Measurements from ENCODE around the gene ERCC1. TPM values are rescaled to one million over a fixed set of nuclear protein-coding genes. Genes with fewer than 3 reads are reported as not detected.
"Not testable (repeated sequence)": the region's sequence is repeated elsewhere in the genome, so short reads cannot be mapped to it uniquely, and the experiment has no call there.

Gene ERCC1
- total RNA-seq, 2 donors from 2014 or later = 65.0 to 67.8 TPM

GRCh38 chr19:45432543-45432942 lies 8.8 kb upstream of the ERCC1 start:
- not testable (repeated sequence) for H3K9me3 Mint-ChIP-seq; H3K4me1 Mint-ChIP-seq (ENCODE audit: low read depth in 2 of 2); H3K27ac Mint-ChIP-seq; DNase-seq (ENCODE audit: low spot score); ATAC-seq; H3K36me3 Mint-ChIP-seq; H3K27me3 Mint-ChIP-seq; H3K4me3 Mint-ChIP-seq

GRCh38 chr19:45431008-45431407 lies 7.3 kb upstream of the ERCC1 start:
- H3K4me3 Mint-ChIP-seq; H3K9me3 Mint-ChIP-seq; H3K27ac Mint-ChIP-seq; H3K27me3 Mint-ChIP-seq; H3K36me3 Mint-ChIP-seq; DNase-seq (ENCODE audit: low spot score); H3K4me1 Mint-ChIP-seq (ENCODE audit: low read depth in 2 of 2); ATAC-seq: not testable (repeated sequence)

- not testable (repeated sequence) for H3K27me3 Mint-ChIP-seq; H3K9me3 Mint-ChIP-seq; H3K36me3 Mint-ChIP-seq; DNase-seq (ENCODE audit: low spot score); H3K4me3 Mint-ChIP-seq; H3K27ac Mint-ChIP-seq; ATAC-seq
- H3K4me1 Mint-ChIP-seq (ENCODE audit: low read depth in 2 of 2) = peaks cover 10% of the 10 kb centered on the region in 2 donors
These were observed 6.2 kb upstream of the ERCC1 start for GRCh38 chr19:45429896-45430295.

- no peaks in the 10 kb centered on the region for H3K36me3 Mint-ChIP-seq
- DNase-seq (ENCODE audit: low spot score) (no peak), ATAC-seq (peak; percentile 4 to 51)
- H3K27me3 Mint-ChIP-seq = no peaks in the 10 kb centered on the region
- peak overlapping the region; percentile 85 for H3K4me3 Mint-ChIP-seq
- H3K27ac Mint-ChIP-seq = peak overlapping the region; percentile 56 to 63
- H3K4me1 Mint-ChIP-seq (ENCODE audit: low read depth in 2 of 2) = peaks cover 19 to 21% of the 10 kb centered on the region in 2 donors
- no peaks in the 10 kb centered on the region for H3K9me3 Mint-ChIP-seq
These were observed 4.9 kb upstream of the ERCC1 start for GRCh38 chr19:45428384-45429231.

- H3K36me3 Mint-ChIP-seq = no peaks in the 10 kb centered on the region
These were observed 708 bp upstream of the ERCC1 start for GRCh38 chr19:45424191-45425058.

GRCh38 chr19:45423033-45423588 lies 606 bp downstream of the ERCC1 start:
- peaks cover 41 to 42% of the 10 kb centered on the region in 2 donors for H3K4me1 Mint-ChIP-seq (ENCODE audit: low read depth in 2 of 2)
- no peak for ATAC-seq
- H3K36me3 Mint-ChIP-seq = no peaks in the 10 kb centered on the region
- DNase-seq (ENCODE audit: low spot score) = no peak
- H3K27ac Mint-ChIP-seq = peak overlapping the region; percentile 96 to 98
- H3K4me3 Mint-ChIP-seq = peak overlapping the region; percentile 92
- H3K9me3 Mint-ChIP-seq = no peaks in the 10 kb centered on the region
- no peaks in the 10 kb centered on the region for H3K27me3 Mint-ChIP-seq

More at GRCh38 chr19:45424191-45425058, 708 bp upstream of the ERCC1 start:
- DNase-seq (ENCODE audit: low spot score) = peak; percentile 86
- peak overlapping the region; percentile 92 for H3K4me3 Mint-ChIP-seq
- H3K9me3 Mint-ChIP-seq = no peaks in the 10 kb centered on the region
- peaks cover 41 to 42% of the 10 kb centered on the region in 2 donors for H3K4me1 Mint-ChIP-seq (ENCODE audit: low read depth in 2 of 2)
- peak overlapping the region; percentile 96 to 98 for H3K27ac Mint-ChIP-seq
- no peaks in the 10 kb centered on the region for H3K27me3 Mint-ChIP-seq
- ATAC-seq = peak; percentile 76 to 79

GRCh38 chr19:45421947-45422498 lies 1.7 kb downstream of the ERCC1 start:
- Mint-ChIP-seq H3K4me3 (peak overlapping the region; percentile 25), H3K36me3 (no peaks in the 10 kb centered on the region), H3K9me3 (no peaks in the 10 kb centered on the region), H3K27ac (peak overlapping the region; percentile 73 to 96), H3K27me3 (no peaks in the 10 kb centered on the region), H3K4me1 (ENCODE audit: low read depth in 2 of 2) (peaks cover 40 to 41% of the 10 kb centered on the region in 2 donors)
- ATAC-seq = no peak
- no peak for DNase-seq (ENCODE audit: low spot score)

- peaks cover 37 to 38% of the 10 kb centered on the region in 2 donors for H3K4me1 Mint-ChIP-seq (ENCODE audit: low read depth in 2 of 2)
- H3K36me3 Mint-ChIP-seq = no peaks in the 10 kb centered on the region
- H3K4me3 Mint-ChIP-seq = no peak overlapping the region
- H3K27me3 Mint-ChIP-seq = no peaks in the 10 kb centered on the region
- H3K27ac Mint-ChIP-seq = peak overlapping the region; percentile 23 to 70
- DNase-seq (ENCODE audit: low spot score) = no peak
- H3K9me3 Mint-ChIP-seq = no peaks in the 10 kb centered on the region
- no peak for ATAC-seq
These were observed 2.8 kb downstream of the ERCC1 start for GRCh38 chr19:45420871-45421270.

- H3K27ac Mint-ChIP-seq = peak overlapping the region; percentile 23 to 70
- H3K4me1 Mint-ChIP-seq (ENCODE audit: low read depth in 2 of 2) = peaks cover 32 to 34% of the 10 kb centered on the region in 2 donors
- no peaks in the 10 kb centered on the region for H3K36me3 Mint-ChIP-seq
- DNase-seq (ENCODE audit: low spot score) (no peak), ATAC-seq (no peak)
- no peaks in the 10 kb centered on the region for H3K9me3 Mint-ChIP-seq
- no peaks in the 10 kb centered on the region for H3K27me3 Mint-ChIP-seq
- no peak overlapping the region for H3K4me3 Mint-ChIP-seq
These were observed 3.4 kb downstream of the ERCC1 start for GRCh38 chr19:45420356-45420755.

- Mint-ChIP-seq H3K4me3 (no peak overlapping the region), H3K9me3 (no peaks in the 10 kb centered on the region), H3K27me3 (no peaks in the 10 kb centered on the region), H3K4me1 (ENCODE audit: low read depth in 2 of 2) (peaks cover 32 to 34% of the 10 kb centered on the region in 2 donors), H3K27ac (no peak overlapping the region), H3K36me3 (no peaks in the 10 kb centered on the region)
- no peak for ATAC-seq
- no peak for DNase-seq (ENCODE audit: low spot score)
These were observed 3.8 kb downstream of the ERCC1 start for GRCh38 chr19:45419895-45420294.

- peaks cover 29 to 31% of the 10 kb centered on the region in 2 donors for H3K4me1 Mint-ChIP-seq (ENCODE audit: low read depth in 2 of 2)
- no peaks in the 10 kb centered on the region for H3K9me3 Mint-ChIP-seq
- ATAC-seq (no peak), DNase-seq (ENCODE audit: low spot score) (no peak)
- H3K36me3 Mint-ChIP-seq = no peaks in the 10 kb centered on the region
- H3K27me3 Mint-ChIP-seq = no peaks in the 10 kb centered on the region
- H3K4me3 Mint-ChIP-seq = peak overlapping the region; percentile 44
- H3K27ac Mint-ChIP-seq = peak overlapping the region in 1 of 2 donors; percentile 51
These were observed 4.3 kb downstream of the ERCC1 start for GRCh38 chr19:45419396-45419795.

- no peak for DNase-seq (ENCODE audit: low spot score)
- no peaks in the 10 kb centered on the region for H3K9me3 Mint-ChIP-seq
- ATAC-seq = no peak
- H3K4me3 Mint-ChIP-seq = no peak overlapping the region
- peaks cover 23 to 27% of the 10 kb centered on the region in 2 donors for H3K4me1 Mint-ChIP-seq (ENCODE audit: low read depth in 2 of 2)
- H3K27ac Mint-ChIP-seq = no peak overlapping the region
- H3K27me3 Mint-ChIP-seq = no peaks in the 10 kb centered on the region
- H3K36me3 Mint-ChIP-seq = no peaks in the 10 kb centered on the region
These were observed 4.9 kb downstream of the ERCC1 start for GRCh38 chr19:45418802-45419201.

GRCh38 chr19:45417151-45417550 lies 6.6 kb downstream of the ERCC1 start:
- H3K27me3 Mint-ChIP-seq = no peaks in the 10 kb centered on the region
- ATAC-seq = no peak
- no peak overlapping the region for H3K27ac Mint-ChIP-seq
- H3K4me3 Mint-ChIP-seq = no peak overlapping the region
- peaks cover 8 to 11% of the 10 kb centered on the region in 2 donors for H3K4me1 Mint-ChIP-seq (ENCODE audit: low read depth in 2 of 2)
- H3K9me3 Mint-ChIP-seq = no peaks in the 10 kb centered on the region
- DNase-seq (ENCODE audit: low spot score) = no peak
- H3K36me3 Mint-ChIP-seq = no peaks in the 10 kb centered on the region

Measured in natural killer cell treated with Interleukin-12 subunit alpha and Interleukin-12 subunit beta and Interleukin-15 and Interleukin-18, amount 100 ng/mL, for 72 hours (primary cell).